Activated CD4-positive, alpha-beta memory T cell treated with anti-CD3 and anti-CD28 coated beads, Interleukin-2, amount 10 ng/mL, durations not matched to agents 7 days and 5 days (primary cell): Measurements from ENCODE around the gene SCLY. TPM values are rescaled to one million over a fixed set of nuclear protein-coding genes. Genes with fewer than 3 reads are reported as not detected.

ENCODE experiments used
- CTCF ChIA-PET: fragments of 350-600 bp; sonication (Branson Sonifier 250); formaldehyde crosslinking; loops from one replicate; lab custom pipeline; 2021; ENCODE audit warnings: antibody characterized with exemption, inconsistent platforms; lab: Charles Lee
- POLR2A ChIA-PET: fragments of 350-600 bp; sonication (Branson Sonifier 250); formaldehyde crosslinking; loops from one replicate; lab custom pipeline; 2021; ENCODE audit warnings: antibody characterized with exemption; lab: Charles Lee
- DNase-seq: peaks from one replicate; pipeline ENCODE4 v3.0.0-alpha.2; 2020
- H3K27ac Mint-ChIP-seq: one replicate; pipeline ENCODE4 v1.8.0; 2021; ENCODE audit warnings: mild to moderate bottlenecking, mixed read lengths
- H3K27me3 Mint-ChIP-seq: one replicate; pipeline ENCODE4 v1.8.0; 2021; ENCODE audit warnings: mixed read lengths
- H3K36me3 Mint-ChIP-seq: one replicate; pipeline ENCODE4 v1.8.0; 2021; ENCODE audit warnings: low read depth, mixed read lengths
- H3K4me1 Mint-ChIP-seq: one replicate; pipeline ENCODE4 v1.8.0; 2021; ENCODE audit warnings: mixed read lengths
- H3K4me3 Mint-ChIP-seq: one replicate; pipeline ENCODE4 v1.8.0; 2021; ENCODE audit warnings: mild to moderate bottlenecking, mixed read lengths
- H3K9me3 Mint-ChIP-seq: one replicate; pipeline ENCODE4 v1.8.0; 2021; ENCODE audit warnings: mixed read lengths
- total RNA-seq, 2 experiments: library from RNA; stranded (reverse); gene quantifications; one replicate each; pipeline ENCODE4 v1.2.3, GENCODE V29; 2021

Gene SCLY
- total RNA-seq, 2 experiments from 2014 or later = 22.0 to 22.6 TPM

DNA sequence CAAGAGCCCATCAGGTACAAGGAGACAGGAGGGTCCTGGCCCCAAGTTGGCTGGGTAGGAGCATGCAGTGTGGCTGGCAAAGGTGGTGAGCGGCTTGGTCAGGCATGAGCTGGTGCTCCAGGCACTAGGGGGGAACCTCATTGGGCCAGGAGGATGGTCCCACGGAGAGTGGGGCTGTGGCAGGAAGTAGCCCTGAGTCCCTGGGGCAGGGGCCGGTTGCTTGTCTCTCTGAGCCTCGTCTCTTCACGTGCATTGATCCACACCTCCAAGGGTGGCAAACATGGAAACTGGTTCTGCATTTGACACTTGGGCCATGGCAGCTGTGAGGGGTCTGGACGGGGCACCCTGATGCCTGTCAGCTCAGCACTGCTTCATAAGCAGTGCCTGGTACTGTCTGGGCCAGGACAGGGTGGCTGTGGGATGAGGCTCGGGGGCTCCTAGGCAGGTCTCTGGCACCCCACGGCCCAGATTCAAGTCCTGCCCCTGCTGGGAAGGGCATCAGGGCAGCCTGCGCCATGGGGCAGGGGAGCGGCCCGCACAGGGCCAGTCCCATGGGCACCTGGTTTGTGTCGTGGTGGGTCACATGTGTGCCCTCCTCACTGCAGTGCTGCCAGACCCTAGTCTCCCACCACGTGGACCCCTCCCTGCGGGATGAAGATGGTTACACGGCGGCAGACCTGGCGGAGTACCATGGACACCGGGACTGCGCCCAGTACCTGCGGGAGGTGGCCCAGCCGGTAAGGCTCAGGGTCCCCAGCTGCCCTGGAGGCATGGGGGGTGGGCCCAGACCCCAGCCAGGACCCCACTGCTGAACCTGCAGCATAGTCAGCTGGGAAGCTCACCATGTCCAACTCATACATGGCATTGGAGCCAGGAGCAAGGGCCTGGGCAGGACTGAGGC lies 55.7 kb downstream of the SCLY start:
- no peak for DNase-seq
- Mint-ChIP-seq H3K9me3 (peaks cover 4% of the 10 kb centered on the region), H3K4me1 (no peaks in the 10 kb centered on the region), H3K27ac (no peak overlapping the region), H3K27me3 (peaks cover 11% of the 10 kb centered on the region), H3K36me3 (no peaks in the 10 kb centered on the region), H3K4me3 (no peak overlapping the region)
- ChIA-PET POLR2A (no interaction called here), CTCF (no interaction called here)

DNA sequence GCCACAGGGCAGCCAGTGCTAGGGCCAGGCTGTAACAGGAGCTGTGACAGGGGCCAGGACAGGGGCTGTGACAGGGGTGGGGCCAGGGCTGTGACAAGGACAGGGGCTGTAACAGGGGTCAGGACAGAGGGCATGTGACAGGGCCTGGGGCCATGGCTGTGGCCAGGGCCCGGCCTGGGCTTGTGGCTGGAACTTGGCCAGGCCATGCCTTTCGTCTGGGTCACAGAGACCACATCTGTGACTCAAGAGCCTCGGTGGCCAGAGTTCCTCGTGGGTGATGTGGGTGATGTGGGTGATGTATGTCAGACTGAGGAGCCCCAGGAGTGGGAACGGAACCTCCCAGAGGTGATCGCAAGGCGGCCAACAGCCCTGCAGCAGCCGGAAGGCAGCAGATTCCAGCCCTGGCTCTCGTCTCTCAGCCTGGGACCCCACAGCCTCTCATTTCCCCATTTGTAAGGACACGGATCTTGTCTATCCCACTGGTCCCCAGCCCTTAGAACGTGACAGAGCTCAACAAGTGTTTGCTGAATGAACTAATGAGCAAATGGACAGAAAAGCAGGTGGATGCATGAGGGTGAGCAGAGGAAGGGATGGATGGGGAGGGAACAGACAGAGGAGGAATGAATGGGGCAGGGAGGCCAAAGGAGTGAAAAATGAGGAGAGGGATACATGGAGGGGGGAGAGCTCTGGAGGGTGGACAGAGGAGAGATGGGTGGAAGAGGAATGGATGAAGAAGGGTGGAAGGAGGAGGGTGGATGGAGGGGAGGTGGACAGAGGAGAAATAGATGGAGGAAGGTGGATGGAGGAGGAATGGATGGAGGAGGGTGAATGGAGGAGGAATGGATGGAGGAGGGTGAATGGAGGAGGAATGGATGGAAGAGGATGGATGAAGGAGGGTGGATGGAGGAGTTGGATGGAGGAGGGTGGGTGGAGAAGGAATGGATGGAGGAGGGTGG lies 56.7 kb downstream of the SCLY start:
- peaks cover 11% of the 10 kb centered on the region for H3K27me3 Mint-ChIP-seq
- no peak overlapping the region for H3K4me3 Mint-ChIP-seq
- no peak overlapping the region for H3K27ac Mint-ChIP-seq
- H3K9me3 Mint-ChIP-seq = peaks cover 4% of the 10 kb centered on the region
- no peak for DNase-seq
- ChIA-PET CTCF (no interaction called here), POLR2A (no interaction called here)
- H3K4me1 Mint-ChIP-seq = no peaks in the 10 kb centered on the region
- no peaks in the 10 kb centered on the region for H3K36me3 Mint-ChIP-seq

DNA sequence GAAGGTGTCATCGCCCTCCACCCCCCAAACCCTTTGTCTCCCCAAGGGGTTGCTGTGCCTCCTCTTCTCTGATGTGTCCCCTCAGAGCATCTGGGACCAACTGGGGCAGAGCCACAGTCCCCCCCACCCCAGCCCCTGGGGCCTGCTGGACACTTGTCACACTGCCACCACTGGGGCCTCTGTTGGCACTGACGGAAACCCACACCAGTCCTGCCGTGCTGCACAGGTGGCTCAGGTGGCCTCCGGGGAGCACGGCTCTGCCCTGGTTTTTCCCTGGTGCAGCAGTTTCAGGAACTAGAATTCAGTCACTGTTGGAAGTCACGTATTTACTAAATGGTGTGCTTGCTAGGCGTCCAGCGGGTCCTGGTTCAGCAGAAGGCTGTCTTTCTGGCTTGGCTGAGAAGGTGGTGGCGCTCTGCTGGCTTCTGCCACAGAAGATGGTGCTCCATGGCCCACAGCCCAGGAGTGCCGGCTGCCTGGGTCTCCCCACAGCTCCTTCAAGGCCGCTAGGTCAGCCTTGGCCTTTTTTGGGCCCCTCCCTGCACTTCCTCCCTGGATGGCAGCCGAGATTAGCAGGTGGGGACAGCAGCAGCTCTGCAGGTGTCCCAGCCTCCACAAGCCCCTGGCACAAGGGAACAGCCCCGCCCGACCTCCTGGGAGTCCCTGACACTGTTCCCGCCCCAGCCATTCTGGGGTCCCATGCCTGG lies 59.1 kb downstream of the SCLY start:
- CTCF ChIA-PET = no interaction called here

DNA sequence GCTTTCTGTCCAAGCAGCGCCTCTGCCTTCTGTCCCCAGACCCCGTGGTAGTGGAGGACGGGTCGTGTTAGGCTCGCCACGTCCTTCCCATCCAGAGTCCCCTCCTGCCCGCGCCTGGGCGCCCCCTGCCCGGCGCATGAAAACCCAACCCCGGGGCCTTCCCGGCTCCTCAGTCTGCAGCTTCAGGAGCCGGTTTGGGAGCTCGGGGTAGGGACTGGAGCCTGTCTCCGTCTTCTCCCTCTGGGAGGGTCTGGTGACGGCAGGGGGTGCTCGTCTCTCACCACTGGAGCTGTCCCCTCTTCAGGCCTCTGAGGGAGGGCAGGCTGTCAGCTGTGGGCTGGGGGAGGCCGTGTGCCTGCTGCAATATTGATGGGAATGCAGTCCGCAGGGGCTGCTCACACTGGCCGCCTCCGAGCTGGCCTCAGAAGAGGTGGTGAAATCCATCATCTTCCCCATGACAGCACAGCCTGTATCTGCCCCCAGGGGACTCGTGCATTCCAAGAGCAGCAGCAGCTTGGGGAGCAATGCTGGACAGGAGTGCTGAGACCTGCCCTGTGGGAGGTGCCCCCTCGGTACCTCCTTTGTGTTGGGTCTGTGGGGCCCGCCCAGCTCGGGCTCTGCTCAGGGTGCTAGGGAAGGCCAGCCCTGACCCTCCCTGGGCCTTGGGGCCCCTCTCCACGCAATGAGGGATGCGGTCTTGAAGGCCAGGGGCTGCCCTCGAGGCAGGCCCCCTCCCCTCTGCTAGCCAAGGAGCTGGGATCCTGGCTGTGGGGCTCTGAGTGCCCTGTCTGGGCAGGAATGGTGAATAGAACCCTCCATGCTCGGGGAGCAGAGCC lies 59.9 kb downstream of the SCLY start:
- POLR2A ChIA-PET = no interaction called here
- no peak overlapping the region for H3K4me3 Mint-ChIP-seq
- H3K36me3 Mint-ChIP-seq = no peaks in the 10 kb centered on the region

More for the DNA sequence above, 59.1 kb downstream of the SCLY start:
- H3K9me3 Mint-ChIP-seq = no peaks in the 10 kb centered on the region
- H3K27me3 Mint-ChIP-seq = peaks cover 6% of the 10 kb centered on the region
- H3K36me3 Mint-ChIP-seq = no peaks in the 10 kb centered on the region
- H3K27ac Mint-ChIP-seq = no peak overlapping the region
- POLR2A ChIA-PET = no interaction called here
- H3K4me1 Mint-ChIP-seq = no peaks in the 10 kb centered on the region
- DNase-seq = no peak
- no peak overlapping the region for H3K4me3 Mint-ChIP-seq

DNA sequence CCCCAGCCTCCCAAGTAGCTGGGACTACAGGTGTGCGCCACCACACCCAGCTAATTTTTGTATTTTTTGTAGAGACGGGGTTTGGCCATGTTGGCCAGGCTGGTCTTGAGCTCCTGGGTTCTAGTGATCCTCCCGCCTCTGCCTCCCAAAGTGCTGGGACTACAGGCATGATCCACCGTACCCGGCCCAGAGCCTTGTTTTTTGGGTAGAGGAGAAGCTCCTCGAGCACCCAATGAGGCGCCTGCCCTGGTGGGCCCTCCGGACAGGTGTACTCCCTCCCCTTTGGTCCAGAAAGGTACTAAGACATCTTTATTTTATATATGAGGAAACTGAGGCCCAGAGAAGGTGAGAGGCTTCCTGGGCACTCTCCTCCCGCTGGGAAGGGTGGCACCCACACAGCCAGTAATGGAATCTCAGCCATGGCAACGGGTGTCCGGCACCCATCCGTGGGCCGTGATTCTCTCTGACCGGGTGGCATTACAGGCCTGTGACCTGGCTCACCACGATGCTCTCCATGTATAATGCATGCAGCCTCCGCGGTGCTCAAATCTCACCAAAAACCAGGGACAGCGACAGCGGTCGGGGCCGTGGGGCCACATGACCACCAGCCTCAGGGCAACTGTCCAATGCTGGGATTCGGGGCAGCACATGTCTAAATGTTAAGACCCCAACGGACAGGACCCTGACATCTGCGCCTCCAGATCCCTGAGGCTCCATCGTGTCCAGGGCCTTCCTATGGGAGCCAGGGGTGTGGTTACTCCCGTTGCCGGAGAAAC lies 60.9 kb downstream of the SCLY start:
- ChIA-PET CTCF (no interaction called here), POLR2A (no interaction called here)
- Mint-ChIP-seq H3K27me3 (peaks cover 6% of the 10 kb centered on the region), H3K36me3 (no peaks in the 10 kb centered on the region), H3K4me3 (no peak overlapping the region), H3K4me1 (no peaks in the 10 kb centered on the region), H3K27ac (no peak overlapping the region), H3K9me3 (no peaks in the 10 kb centered on the region)
- DNase-seq = no peak

More for the DNA sequence above, 59.9 kb downstream of the SCLY start:
- Mint-ChIP-seq H3K27ac (no peak overlapping the region), H3K9me3 (no peaks in the 10 kb centered on the region), H3K4me1 (no peaks in the 10 kb centered on the region), H3K27me3 (peaks cover 6% of the 10 kb centered on the region)
- no peak for DNase-seq
- CTCF ChIA-PET = interaction anchor here (0.5 kb wide), 1 partner anchor 355 kb away, joined by 4 read pairs; no protein-coding TSS in a partner anchor

DNA sequence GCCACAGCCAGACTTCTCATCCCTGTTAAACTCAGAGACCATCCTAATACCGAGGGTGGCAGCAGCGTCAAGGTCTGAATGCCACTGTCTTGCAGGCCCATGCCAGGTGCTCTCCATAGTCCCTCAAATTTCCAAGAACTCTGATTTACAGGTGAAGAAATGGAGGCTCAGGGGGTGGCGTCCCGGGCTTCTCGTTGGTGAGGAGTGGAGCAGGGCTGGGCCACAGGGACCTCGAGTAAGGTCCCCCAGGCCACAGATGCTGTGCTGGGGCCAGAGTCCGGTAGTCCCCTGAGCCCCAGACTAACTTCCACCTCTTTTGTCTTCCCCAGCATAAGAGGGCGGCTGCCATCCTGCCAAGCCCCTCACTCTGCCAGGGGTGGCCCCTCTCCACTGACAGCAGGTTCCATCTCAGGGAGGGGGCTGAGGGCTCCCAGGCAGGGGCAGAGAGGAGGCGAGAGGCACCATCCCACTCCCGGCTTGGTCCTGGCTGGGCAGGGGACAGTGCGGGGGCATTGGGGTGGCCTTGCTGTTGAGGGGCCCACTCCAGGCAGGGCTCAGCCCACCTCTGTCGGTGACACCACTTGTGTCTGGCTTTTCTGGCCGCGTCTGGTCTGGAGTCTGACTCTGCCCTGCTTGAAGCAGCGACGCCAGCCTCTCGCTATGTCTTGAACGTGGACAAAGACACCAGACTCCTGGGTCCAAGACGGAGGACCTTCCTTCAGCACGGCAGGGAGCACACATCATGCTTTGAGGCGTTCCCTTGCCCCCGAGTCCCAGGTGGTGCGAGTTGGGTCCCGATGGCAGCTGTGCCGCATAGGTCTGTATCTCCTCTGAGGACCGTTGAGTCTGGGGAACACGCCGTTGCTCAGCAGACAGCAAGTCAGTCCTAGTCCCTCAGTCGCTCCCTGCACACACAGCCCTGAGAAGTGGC lies 61.8 kb downstream of the SCLY start:
- no peaks in the 10 kb centered on the region for H3K36me3 Mint-ChIP-seq
- H3K4me3 Mint-ChIP-seq = no peak overlapping the region
- POLR2A ChIA-PET = no interaction called here
- H3K4me1 Mint-ChIP-seq = no peaks in the 10 kb centered on the region
- H3K9me3 Mint-ChIP-seq = no peaks in the 10 kb centered on the region
- CTCF ChIA-PET = no interaction called here
- peaks cover 3% of the 10 kb centered on the region for H3K27me3 Mint-ChIP-seq
- no peak overlapping the region for H3K27ac Mint-ChIP-seq
- no peak for DNase-seq

DNA sequence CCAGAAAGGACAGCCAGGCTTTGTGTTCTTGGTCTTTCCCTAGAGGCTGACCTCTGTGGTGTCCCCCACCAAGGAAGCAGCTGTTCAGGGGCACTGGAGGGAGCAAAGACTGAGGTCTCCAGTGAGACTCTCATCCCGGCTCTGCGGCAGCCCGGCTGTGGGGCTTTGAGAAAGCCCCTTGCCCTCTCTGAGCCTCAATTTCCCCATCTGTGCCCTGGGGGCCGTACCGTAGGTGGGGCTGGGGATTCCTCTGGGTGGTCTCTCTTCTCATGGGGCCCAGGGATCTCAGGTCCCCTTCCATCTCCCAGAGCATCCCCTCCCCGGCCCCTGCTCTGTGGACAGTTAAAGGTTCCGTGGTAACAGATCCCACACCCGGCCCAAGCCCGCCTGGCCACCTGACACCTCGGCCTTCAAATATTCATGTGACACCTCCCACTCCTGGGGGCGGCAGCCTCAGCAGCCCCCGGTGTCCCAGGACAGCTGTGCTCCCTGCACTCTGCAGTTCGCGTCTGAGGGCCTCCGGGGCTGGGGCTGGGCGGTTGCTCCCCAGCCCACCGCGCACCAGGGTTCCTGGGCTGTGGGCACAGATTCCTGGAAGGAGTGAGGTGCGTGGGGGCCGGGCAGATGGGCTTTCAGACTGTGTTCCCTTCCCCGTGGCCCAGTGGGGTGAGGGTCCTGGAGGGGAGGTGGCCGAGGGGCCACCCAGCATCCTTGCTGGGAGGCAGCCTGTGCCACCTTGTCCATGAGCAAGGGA lies 62.6 kb downstream of the SCLY start:
- ChIA-PET CTCF (no interaction called here), POLR2A (no interaction called here)
- H3K27ac Mint-ChIP-seq = no peak overlapping the region
- no peaks in the 10 kb centered on the region for H3K36me3 Mint-ChIP-seq
- no peaks in the 10 kb centered on the region for H3K4me1 Mint-ChIP-seq
- H3K9me3 Mint-ChIP-seq = no peaks in the 10 kb centered on the region
- no peak for DNase-seq
- no peak overlapping the region for H3K4me3 Mint-ChIP-seq
- peaks cover 2% of the 10 kb centered on the region for H3K27me3 Mint-ChIP-seq

DNA sequence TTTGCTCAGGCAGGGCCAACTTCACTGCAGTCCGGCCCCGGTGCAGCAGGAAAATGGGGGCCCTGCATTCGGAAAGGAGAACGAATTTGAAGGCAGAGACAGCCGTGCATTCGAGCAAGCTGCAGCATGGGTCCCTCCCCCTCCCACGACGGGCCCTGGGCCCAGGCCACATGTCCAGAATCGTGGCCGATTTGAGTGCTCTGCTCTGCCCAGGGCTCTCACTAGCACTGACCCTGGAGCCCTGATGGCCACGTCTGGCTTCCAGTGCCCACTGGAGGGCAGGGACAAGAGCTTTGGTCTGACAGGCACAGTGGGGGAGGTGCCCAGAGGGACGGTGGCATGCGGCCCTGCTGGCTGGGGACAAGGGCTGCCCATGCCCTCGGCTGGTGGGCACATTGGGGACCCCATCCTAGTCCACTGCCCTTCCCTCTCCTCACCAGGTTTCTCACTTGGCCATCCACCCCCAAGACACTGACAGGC lies 63.2 kb downstream of the SCLY start:
- Mint-ChIP-seq H3K4me1 (no peaks in the 10 kb centered on the region), H3K9me3 (no peaks in the 10 kb centered on the region), H3K27me3 (peaks cover 2% of the 10 kb centered on the region), H3K4me3 (no peak overlapping the region), H3K27ac (no peak overlapping the region), H3K36me3 (no peaks in the 10 kb centered on the region)
- ChIA-PET POLR2A (no interaction called here), CTCF (no interaction called here)
- DNase-seq = no peak

DNA sequence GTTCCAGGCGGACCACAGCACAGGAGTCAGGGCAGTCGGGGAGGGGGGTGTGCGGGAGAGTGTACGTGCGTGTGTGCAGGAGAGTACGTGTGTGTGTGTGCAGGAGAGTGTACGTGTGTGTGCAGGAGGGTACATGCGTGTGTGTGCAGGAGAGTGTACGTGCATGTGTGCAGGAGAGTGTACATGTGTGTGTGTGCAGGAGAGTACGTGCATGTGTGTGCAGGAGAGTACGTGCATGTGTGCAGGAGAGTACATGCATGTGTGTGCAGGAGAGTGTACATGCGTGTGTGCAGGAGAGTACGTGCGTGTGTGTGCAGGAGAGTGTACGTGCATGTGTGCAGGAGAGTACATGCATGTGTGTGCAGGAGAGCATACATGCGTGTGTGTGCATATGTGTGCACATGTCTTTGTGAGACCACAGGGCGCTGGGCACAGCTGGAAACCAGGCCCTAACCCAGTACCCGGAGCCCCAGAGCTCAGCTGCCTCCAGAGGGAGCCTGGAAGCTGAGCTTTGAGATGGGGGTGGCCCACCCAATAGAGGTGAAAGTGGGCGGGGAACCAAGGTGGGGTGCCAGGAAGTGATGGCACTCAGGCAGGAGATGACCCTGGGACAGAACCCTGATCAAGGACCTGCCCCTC lies 63.8 kb downstream of the SCLY start:
- no peaks in the 10 kb centered on the region for H3K4me1 Mint-ChIP-seq
- H3K36me3 Mint-ChIP-seq = no peaks in the 10 kb centered on the region
- H3K9me3 Mint-ChIP-seq = no peaks in the 10 kb centered on the region
- H3K27ac Mint-ChIP-seq = no peak overlapping the region
- POLR2A ChIA-PET = no interaction called here
- no peak overlapping the region for H3K4me3 Mint-ChIP-seq
- CTCF ChIA-PET = no interaction called here
- DNase-seq = no peak
- H3K27me3 Mint-ChIP-seq = peaks cover 2% of the 10 kb centered on the region
